GM12801 (cell line): Measurements from ENCODE around the gene GMNC.

Experiments used
- TF ChIP-seq, protein P1 (sequence below): IDR thresholded peaks from one replicate; pipeline ENCODE4 v1.5.1; 2011; ENCODE audit warnings: control low read depth; ENCODE audit not compliant: insufficient read length; ENCODE audit errors: extremely low read depth

GMNC gene

GRCh38 chr3:190883973-190884832, 21.7 kb upstream of the GMNC start:
- TF ChIP-seq, protein P1, sequence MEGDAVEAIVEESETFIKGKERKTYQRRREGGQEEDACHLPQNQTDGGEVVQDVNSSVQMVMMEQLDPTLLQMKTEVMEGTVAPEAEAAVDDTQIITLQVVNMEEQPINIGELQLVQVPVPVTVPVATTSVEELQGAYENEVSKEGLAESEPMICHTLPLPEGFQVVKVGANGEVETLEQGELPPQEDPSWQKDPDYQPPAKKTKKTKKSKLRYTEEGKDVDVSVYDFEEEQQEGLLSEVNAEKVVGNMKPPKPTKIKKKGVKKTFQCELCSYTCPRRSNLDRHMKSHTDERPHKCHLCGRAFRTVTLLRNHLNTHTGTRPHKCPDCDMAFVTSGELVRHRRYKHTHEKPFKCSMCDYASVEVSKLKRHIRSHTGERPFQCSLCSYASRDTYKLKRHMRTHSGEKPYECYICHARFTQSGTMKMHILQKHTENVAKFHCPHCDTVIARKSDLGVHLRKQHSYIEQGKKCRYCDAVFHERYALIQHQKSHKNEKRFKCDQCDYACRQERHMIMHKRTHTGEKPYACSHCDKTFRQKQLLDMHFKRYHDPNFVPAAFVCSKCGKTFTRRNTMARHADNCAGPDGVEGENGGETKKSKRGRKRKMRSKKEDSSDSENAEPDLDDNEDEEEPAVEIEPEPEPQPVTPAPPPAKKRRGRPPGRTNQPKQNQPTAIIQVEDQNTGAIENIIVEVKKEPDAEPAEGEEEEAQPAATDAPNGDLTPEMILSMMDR = peak; percentile 77

GRCh38 chr3:190883141-190883540, 20.6 kb upstream of the GMNC start:
- TF ChIP-seq, protein P1 = no peak

DNA sequence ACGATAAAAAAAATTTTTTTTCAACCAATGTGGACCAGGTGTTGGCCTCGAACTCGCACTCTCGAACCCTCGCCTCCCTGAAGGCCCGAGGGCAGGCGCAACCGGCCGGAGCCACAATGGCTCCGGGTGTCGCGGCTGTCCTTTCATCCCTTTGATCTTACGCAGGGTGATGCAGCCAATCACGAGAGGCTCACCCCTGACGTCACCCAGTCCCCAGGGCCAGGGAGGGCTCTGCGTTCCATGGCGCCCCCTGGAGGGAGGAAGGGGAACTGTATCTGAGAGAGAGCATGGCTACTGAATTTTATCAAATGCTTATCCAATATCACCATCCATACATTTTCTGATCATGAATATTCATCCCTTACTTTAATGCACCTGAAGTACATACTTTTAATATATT, 15.4 kb upstream of the GMNC start:
- TF ChIP-seq, protein P1 = no peak

GRCh38 chr3:190870127-190870526, 7.6 kb upstream of the GMNC start:
- TF ChIP-seq, protein P1 = no peak

GRCh38 chr3:190867071-190867470, 4.6 kb upstream of the GMNC start:
- TF ChIP-seq, protein P1 = no peak

- TF ChIP-seq, protein P1 = no peak
Observed at GRCh38 chr3:190865828-190866227, 3.3 kb upstream of the GMNC start.

DNA sequence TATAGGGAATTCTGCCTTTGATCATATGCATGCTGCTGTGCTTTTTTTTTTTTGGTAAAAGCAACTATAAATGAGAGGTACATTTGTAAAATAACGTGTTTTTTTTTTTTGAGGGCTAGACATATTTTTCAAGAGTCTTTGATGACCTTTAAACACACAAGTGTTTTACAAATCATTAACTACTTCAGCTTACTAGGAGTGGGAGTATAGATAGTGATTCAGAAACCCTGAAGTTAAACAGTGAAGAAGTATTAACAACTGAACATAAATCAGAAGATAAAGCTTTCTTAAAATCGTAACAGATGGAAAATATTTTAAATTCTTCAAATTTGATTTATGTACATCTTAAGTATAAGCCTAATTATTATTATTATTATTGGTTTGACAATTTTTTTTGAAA, 2.9 kb upstream of the GMNC start:
- TF ChIP-seq, protein P1 = no peak
